ENCODE measurements around the gene CBX5. TPM values are rescaled to one million over a fixed set of nuclear protein-coding genes. Genes with fewer than 3 reads are reported as not detected.
A peak's percentile ranks its signal among the peaks of the same experiment; 100 is the strongest.

CBX5 gene
- total and polyA plus RNA-seq, 2 of the 8 experiments (the other 6 are each of a cell fraction or from before 2014, with no cell fraction given), result 62.4 to 231 TPM

- Histone ChIP-seq H2BK20ac (ENCODE audit: low read length) (no peak within 1 kb of the TSS), H3K14ac (ENCODE audit: insufficient read length) (no peak within 1 kb of the TSS), H3K23ac (ENCODE audit: insufficient read length) (no peak within 1 kb of the TSS), H3K23me2 (ENCODE audit: low read depth, low read length) (peaks cover 4% of the 10 kb centered on the region; the same call in 1 of the 2 replicates), H3K4me1 (replicated peaks in 1 of 4; ENCODE audit: control insufficient read depth in 3 of 4, insufficient read depth in 4 of 4, low read length in 3 of 4) (peaks cover 0 to 10% (median 4%) of the 10 kb centered on the region in 4 experiments; a peak in 2 of 7 replicates), H2BK5ac (ENCODE audit: low read depth, low read length) (peak within 1 kb of the TSS; percentile 82), H4K20me1 (replicated peaks in 1 of 2; ENCODE audit: control insufficient read depth in 1 of 2, insufficient read depth in 2 of 2, low read length in 2 of 2) (peaks cover 0 to 3% of the 10 kb centered on the region in 2 experiments), H3K4ac (replicated peaks; ENCODE audit: insufficient read length, low read depth, low read length) (no peak within 1 kb of the TSS), H2AK5ac (ENCODE audit: low read depth, low read length) (no peak within 1 kb of the TSS), H3K56ac (replicated peaks; ENCODE audit: insufficient read length, low read depth, low read length) (peak within 1 kb of the TSS; percentile 43), H3K79me2 (ENCODE audit: control insufficient read depth in 1 of 2, insufficient read depth in 2 of 2, low read length in 2 of 2) (peaks cover 0 to 5% of the 10 kb centered on the region in 2 experiments; a peak in 1 of 4 replicates), H3K36me3 (ENCODE audit: control insufficient read depth in 2 of 4, insufficient read depth in 4 of 4, low read length in 3 of 4) (no peaks in the 10 kb centered on the region; a peak in 1 of 8 replicates), H2BK120ac (replicated peaks; ENCODE audit: low read depth, low read length) (peak within 1 kb of the TSS; percentile 29), H3K9me3 (ENCODE audit: insufficient read depth in 2 of 2, low read depth in 1 of 2, low read length in 1 of 2) (no peaks in the 10 kb centered on the region), H3K4me3 (ENCODE audit: extremely low read depth in 1 of 4, insufficient read depth in 2 of 4, low read depth in 3 of 4, low read length in 4 of 4) (peak within 1 kb of the TSS; percentile 79 to 97 (median 88)), H4K91ac (replicated peaks; ENCODE audit: insufficient read length, low read length) (no peak within 1 kb of the TSS), H2BK15ac (ENCODE audit: low read length) (no peak within 1 kb of the TSS), H2AFZ (ENCODE audit: low read length) (peak within 1 kb of the TSS; percentile 96), H2BK12ac (ENCODE audit: low read depth, low read length) (peak within 1 kb of the TSS; percentile 53; the same call in 1 of the 2 replicates), H3K9ac (replicated peaks in 1 of 4; ENCODE audit: extremely low read depth in 1 of 4, low read depth in 3 of 4, low read length in 3 of 4) (peak within 1 kb of the TSS; percentile 77 to 97 (median 92)), H3K4me2 (ENCODE audit: insufficient read depth in 1 of 2, low read depth in 2 of 2, low read length in 2 of 2) (peak within 1 kb of the TSS; percentile 64 to 95), H3K79me1 (ENCODE audit: low read depth, low read length) (peaks cover 3% of the 10 kb centered on the region; the same call in 1 of the 2 replicates), H3K18ac (ENCODE audit: extremely low read depth, low read length) (peak within 1 kb of the TSS; percentile 51), H3K27me3 (replicated peaks in 1 of 4; ENCODE audit: control insufficient read depth in 3 of 4, extremely low read depth in 1 of 4, insufficient read depth in 3 of 4, low read length in 3 of 4) (no peaks in the 10 kb centered on the region), H4K5ac (ENCODE audit: insufficient read length, low read depth, low read length) (peak within 1 kb of the TSS; percentile 74), H4K8ac (ENCODE audit: extremely low read depth, insufficient read depth, low read length) (peak within 1 kb of the TSS; percentile 97), H3K27ac (ENCODE audit: low read depth, low read length) (peak within 1 kb of the TSS; percentile 83)
- 3% methylated on average over 34 of the region's 34 CpGs; no CpG with 5 or more reads in 1 of the 2 experiments for WGBS, 2 experiments (ENCODE audit: extremely low coverage in 1 of 2, insufficient coverage in 1 of 2, insufficient read length in 1 of 2, insufficient replicate concordance in 2 of 2, low coverage in 1 of 2, low lambda C conversion rate in 2 of 2, missing lambda C conversion rate in 1 of 2)
- CTCF ChIA-PET (ENCODE audit: partially characterized antibody), result interaction anchor here (0.6 to 34.6 kb wide), 34 partner anchors 8 to 536 kb away, joined by 3 to 618 read pairs (median 5); partner anchors contain the start of genes CBX5, HNRNPA1 and NFE2
- FAIRE-seq, result peak; percentile 81
- DNase-seq (ENCODE audit: low read depth in 1 of 2, low spot score in 2 of 2), result peak; percentile 87 to 97
- POLR2A ChIA-PET (ENCODE audit: partially characterized antibody), result interaction anchor here (0.6 to 16.2 kb wide), 26 partner anchors 9 to 97 kb away, joined by 3 to 166 read pairs (median 4); partner anchors contain the start of genes CBX5, HNRNPA1, ITGA5 and NFE2
- TF ChIP-seq JUND (IDR thresholded peaks at IDR 0.05; ENCODE audit: low read length) (peak; percentile 34; the same call in 1 of the 2 replicates), POLR2A (IDR thresholded peaks at IDR 0.05; ENCODE audit: control extremely low read depth in 1 of 2, low read depth in 2 of 2, low read length in 2 of 2) (peak; percentile 54 to 87), CHD2 (IDR thresholded peaks at IDR 0.05; ENCODE audit: low read length) (peak; percentile 87), RBBP5 (IDR thresholded peaks at IDR 0.05; ENCODE audit: borderline replicate concordance, low read depth, low read length) (no peak), KDM5A (IDR thresholded peaks at IDR 0.05; ENCODE audit: low read length) (peak; percentile 94), SP1 (IDR thresholded peaks at IDR 0.05; ENCODE audit: low read depth, low read length) (peak; percentile 99), NANOG (IDR thresholded peaks at IDR 0.05; ENCODE audit: insufficient read depth, low read depth, low read length, poor library complexity, severe bottlenecking) (no peak), NRF1 (IDR thresholded peaks at IDR 0.05; ENCODE audit: low read depth, low read length) (no peak), HDAC6 (IDR thresholded peaks at IDR 0.05; ENCODE audit: low read depth, low read length) (no peak), PHF8 (conservative IDR thresholded peaks at IDR 0.05; ENCODE audit: low read depth, low read length) (peak; percentile 87), SP4 (IDR thresholded peaks at IDR 0.05; ENCODE audit: low read length) (peak; percentile 82), POU5F1 (IDR thresholded peaks at IDR 0.05; ENCODE audit: low read depth, low read length) (no peak)
These were observed 44.9 kb upstream of the CBX5 start, which contains the start of gene COPZ1 for GRCh38 chr12:54324617-54325441. TSS of gene COPZ1 (plus strand) at chr12:54325131. CDS start at chr12:54325164, 33 bp downstream.
